ENCODE results near the gene CNIH1. TPM values are rescaled to one million over a fixed set of nuclear protein-coding genes. Genes with fewer than 3 reads are reported as not detected.

Gene CNIH1
- total RNA-seq, 4 donors from 2014 or later: 101 to 233 (median 212) TPM

- no peak for TF ChIP-seq CTCF (IDR thresholded peaks at IDR 0.05)
- no peak for DNase-seq (ENCODE audit: low spot score)
- ATAC-seq (ENCODE audit: low FRiP score): no peak
Observed at GRCh38 chr14:54478636-54479215, 37.6 kb upstream of the CNIH1 start.

- ATAC-seq (ENCODE audit: low FRiP score): no peak
- TF ChIP-seq CTCF (IDR thresholded peaks at IDR 0.05): no peak
Observed at GRCh38 chr14:54475911-54476310, 34.7 kb upstream of the CNIH1 start.

GRCh38 chr14:54475187-54475899, 34.2 kb upstream of the CNIH1 start:
- ATAC-seq (ENCODE audit: low FRiP score) (peak; percentile 67), DNase-seq (ENCODE audit: low spot score) (no peak)
- no peak for TF ChIP-seq CTCF (IDR thresholded peaks at IDR 0.05)

More at GRCh38 chr14:54475911-54476310, 34.7 kb upstream of the CNIH1 start:
- no peak for DNase-seq (ENCODE audit: low spot score)

- DNase-seq (ENCODE audit: low spot score) (no peak), ATAC-seq (ENCODE audit: low FRiP score) (no peak)
- no peak for TF ChIP-seq CTCF (IDR thresholded peaks at IDR 0.05)
Observed at GRCh38 chr14:54474232-54474793, 33.1 kb upstream of the CNIH1 start.

GRCh38 chr14:54472315-54472714, 31.1 kb upstream of the CNIH1 start:
- TF ChIP-seq CTCF (IDR thresholded peaks at IDR 0.05): no peak
- ATAC-seq (ENCODE audit: low FRiP score) (no peak), DNase-seq (ENCODE audit: low spot score) (no peak)

- DNase-seq (ENCODE audit: low spot score) (no peak), ATAC-seq (ENCODE audit: low FRiP score) (no peak)
- TF ChIP-seq CTCF (IDR thresholded peaks at IDR 0.05): no peak
Observed at GRCh38 chr14:54471641-54472040, 30.5 kb upstream of the CNIH1 start.

GRCh38 chr14:54470701-54471100, 29.5 kb upstream of the CNIH1 start:
- no peak for ATAC-seq (ENCODE audit: low FRiP score)
- TF ChIP-seq CTCF (IDR thresholded peaks at IDR 0.05): no peak
- no peak for DNase-seq (ENCODE audit: low spot score)

Measured in omental fat pad (tissue), 4 donors.